Right cardiac atrium (tissue), 5 donors: Measurements from ENCODE around the gene IFNG. TPM values are rescaled to one million over a fixed set of nuclear protein-coding genes. Genes with fewer than 3 reads are reported as not detected.
A peak's percentile ranks its signal among the peaks of the same experiment; 100 is the strongest.
"Not testable (repeated sequence)": the region's sequence is repeated elsewhere in the genome, so short reads cannot be mapped to it uniquely, and the experiment has no call there.

Experiments
- ATAC-seq, 2 donors: fragments of 200-7000 bp; cut with Tn5 transposase; one replicate each; pipeline versions ENCODE4 v1.8.0 to v1.9.1; 2020; ENCODE audit warnings: moderate library complexity in 2 of 2, mild to moderate bottlenecking in 1 of 2
- DNase-seq, 3 donors: peaks; one replicate each; pipeline ENCODE4 v3.0.0-alpha.2; 2020
- H3K27ac ChIP-seq: one replicate; pipeline ENCODE4 v1.5.1; 2013; ENCODE audit warnings: mild to moderate bottlenecking, low read length, control low read depth, moderate library complexity
- H3K27me3 ChIP-seq: one replicate; pipeline ENCODE4 v1.6.1; 2013; ENCODE audit not compliant: control insufficient read depth, insufficient read depth
- H3K4me1 ChIP-seq: one replicate; pipeline ENCODE4 v1.6.1; 2013; ENCODE audit warnings: low read length; ENCODE audit not compliant: control insufficient read depth, insufficient read depth
- H3K4me3 ChIP-seq: one replicate; pipeline ENCODE4 v1.5.1; 2013; ENCODE audit warnings: low read length, control low read depth
- H3K9me3 ChIP-seq: one replicate; pipeline ENCODE4 v1.6.1; 2013; ENCODE audit warnings: low read length; ENCODE audit not compliant: control insufficient read depth
- WGBS: extraction: QIAGEN DNeasy Blood & Tissue Kit; methylation state at CpG from one replicate; pipeline ENCODE4 v1.1.7; 2013; 5-methylcytosine and 5-hydroxymethylcytosine counted together
- intact Hi-C, 4 donors: fragments of 100-400 bp; cut with DNase I; formaldehyde crosslinking; loops; one replicate each; pipeline versions ENCODE4 v1.11.0 to v1.14.0; 2022 to 2023
- polyA plus RNA-seq: library from polyadenylated mRNA; stranded (reverse); fragments of 200-250 nt; gene quantifications from one replicate; pipeline ENCODE4 v1.2.3, GENCODE V29; 2013
- total RNA-seq, 4 donors: library from RNA; stranded (reverse); fragmentation: NEBNext Ultra II Directional; extraction: Animal tissue kit (Norgen Biotek cat#: 25700); gene quantifications; one replicate each; pipeline ENCODE4 v1.2.1, GENCODE V29; 2021
- donor health status: healthy with polysubstance abuse.
- donor health status: DM: no; HTN: yes; CAD: no.
- donor health status: DM: no; HTN: no; CAD: no.
- donor health status: DM: no; HTN: yes; CAD: no; lungs with severe emphysema.
- donor health status: DM: yes; HTN: yes; CAD: no.

IFNG gene
- total and polyA plus RNA-seq, 5 donors: not detected

GRCh38 chr12:68180792-68181744, 21.5 kb upstream of the IFNG start:
- no peak overlapping the region for H3K27ac ChIP-seq
- H3K9me3 ChIP-seq: no peaks in the 10 kb centered on the region
- no peak overlapping the region for H3K4me3 ChIP-seq
- no peaks in the 10 kb centered on the region for H3K4me1 ChIP-seq
- DNase-seq (no peak), ATAC-seq (peak in 1 of 2 donors; percentile 29)
- intact Hi-C loops: no loop called here
- H3K27me3 ChIP-seq: no peaks in the 10 kb centered on the region
- 47% methylated on average over 3 of the region's 3 CpGs for WGBS

- intact Hi-C loops: no loop called here
- ATAC-seq: no peak
- no peak for DNase-seq
- Histone ChIP-seq H3K4me1 (no peaks in the 10 kb centered on the region), H3K4me3 (no peak overlapping the region), H3K9me3 (no peaks in the 10 kb centered on the region), H3K27ac (no peak overlapping the region), H3K27me3 (no peaks in the 10 kb centered on the region)
- 60% methylated on average over 3 of the region's 3 CpGs for WGBS
These were observed 19.4 kb upstream of the IFNG start for GRCh38 chr12:68178774-68179439.

- intact Hi-C loops: no loop called here
- H3K27me3 ChIP-seq: no peaks in the 10 kb centered on the region
- H3K4me3 ChIP-seq: no peak overlapping the region
- no peaks in the 10 kb centered on the region for H3K4me1 ChIP-seq
- no peak for DNase-seq
- no peak for ATAC-seq
- no peaks in the 10 kb centered on the region for H3K9me3 ChIP-seq
- H3K27ac ChIP-seq: no peak overlapping the region
These were observed 18.6 kb upstream of the IFNG start for GRCh38 chr12:68178184-68178583.

GRCh38 chr12:68177562-68177961, 18.0 kb upstream of the IFNG start:
- H3K9me3 ChIP-seq: no peaks in the 10 kb centered on the region
- intact Hi-C loops: no loop called here
- H3K27ac ChIP-seq: no peak overlapping the region
- no peak overlapping the region for H3K4me3 ChIP-seq
- no peaks in the 10 kb centered on the region for H3K4me1 ChIP-seq
- WGBS: 71% methylated on average over 2 of the region's 2 CpGs
- ATAC-seq (no peak), DNase-seq (no peak)
- H3K27me3 ChIP-seq: no peaks in the 10 kb centered on the region

- ATAC-seq (no peak), DNase-seq (no peak)
- Histone ChIP-seq H3K9me3 (no peaks in the 10 kb centered on the region), H3K27me3 (no peaks in the 10 kb centered on the region), H3K27ac (no peak overlapping the region), H3K4me1 (no peaks in the 10 kb centered on the region), H3K4me3 (no peak overlapping the region)
- intact Hi-C loops: no loop called here
These were observed 16.7 kb upstream of the IFNG start for GRCh38 chr12:68176257-68176656.

GRCh38 chr12:68175557-68176061, 16.1 kb upstream of the IFNG start:
- intact Hi-C loops: no loop called here
- DNase-seq: no peak
- Histone ChIP-seq H3K4me3 (no peak overlapping the region), H3K9me3 (no peaks in the 10 kb centered on the region), H3K27ac (no peak overlapping the region), H3K27me3 (no peaks in the 10 kb centered on the region), H3K4me1 (no peaks in the 10 kb centered on the region)
- ATAC-seq: no peak
- WGBS: 52% methylated on average over 4 of the region's 4 CpGs

- WGBS: 93% methylated on average over 3 of the region's 3 CpGs
- H3K27me3 ChIP-seq, intact Hi-C loops, ATAC-seq, H3K9me3 ChIP-seq, DNase-seq, H3K27ac ChIP-seq, H3K4me3 ChIP-seq, H3K4me1 ChIP-seq: not testable (repeated sequence)
These were observed 15.2 kb upstream of the IFNG start for GRCh38 chr12:68174761-68175160.

- Histone ChIP-seq H3K27ac (no peak overlapping the region), H3K4me3 (no peak overlapping the region), H3K9me3 (no peaks in the 10 kb centered on the region), H3K27me3 (no peaks in the 10 kb centered on the region), H3K4me1 (no peaks in the 10 kb centered on the region)
- intact Hi-C loops: no loop called here
- DNase-seq: no peak
- no peak for ATAC-seq
These were observed 14.3 kb upstream of the IFNG start for GRCh38 chr12:68173792-68174191.

GRCh38 chr12:68170726-68171125, 11.2 kb upstream of the IFNG start:
- ATAC-seq (no peak), DNase-seq (no peak)
- no peaks in the 10 kb centered on the region for H3K27me3 ChIP-seq
- H3K9me3 ChIP-seq: no peaks in the 10 kb centered on the region
- 88% methylated on average over 2 of the region's 2 CpGs for WGBS
- intact Hi-C loops: no loop called here
- no peaks in the 10 kb centered on the region for H3K4me1 ChIP-seq
- H3K27ac ChIP-seq: no peak overlapping the region
- no peak overlapping the region for H3K4me3 ChIP-seq

- no peak for DNase-seq
- Histone ChIP-seq H3K27ac (no peak overlapping the region), H3K4me3 (no peak overlapping the region), H3K4me1 (no peaks in the 10 kb centered on the region), H3K9me3 (no peaks in the 10 kb centered on the region), H3K27me3 (no peaks in the 10 kb centered on the region)
- intact Hi-C loops: no loop called here
- ATAC-seq: no peak
- 83% methylated on average over 1 of the region's 1 CpG for WGBS
These were observed 9.8 kb upstream of the IFNG start for GRCh38 chr12:68169213-68169889.

GRCh38 chr12:68166317-68166831, 6.8 kb upstream of the IFNG start:
- no peaks in the 10 kb centered on the region for H3K9me3 ChIP-seq
- intact Hi-C loops: no loop called here
- WGBS: 53% methylated on average over 5 of the region's 5 CpGs
- H3K4me1 ChIP-seq: no peaks in the 10 kb centered on the region
- H3K27me3 ChIP-seq: no peaks in the 10 kb centered on the region
- ATAC-seq: no peak
- H3K27ac ChIP-seq: no peak overlapping the region
- H3K4me3 ChIP-seq: no peak overlapping the region
- no peak for DNase-seq
